Measurements from ENCODE around the gene PACS1.

PACS1 gene

GRCh38 chr11:66293352-66293751 is 223.3 kb downstream of the PACS1 start:
- no peak for DNase-seq

- DNase-seq, result no peak
These were observed 223.9 kb downstream of the PACS1 start for GRCh38 chr11:66293777-66294625.

Data from SHP77 treated with DMSO at 0.1 percent for 48 hours (cell line).